Myometrial cell (primary cell): ENCODE measurements around the gene CDC42EP3. TPM values are rescaled to one million over a fixed set of nuclear protein-coding genes. Genes with fewer than 3 reads are reported as not detected.

ENCODE experiments used
- total RNA-seq: library from RNA; depleted of rRNA; stranded (reverse); fragments of >200 nt; gene quantifications from 2 replicates; pipeline ENCODE4 v1.2.3, GENCODE V29; 2015

Gene CDC42EP3
- total RNA-seq: 28.5 and 30.7 TPM in 2 replicates

DNA sequence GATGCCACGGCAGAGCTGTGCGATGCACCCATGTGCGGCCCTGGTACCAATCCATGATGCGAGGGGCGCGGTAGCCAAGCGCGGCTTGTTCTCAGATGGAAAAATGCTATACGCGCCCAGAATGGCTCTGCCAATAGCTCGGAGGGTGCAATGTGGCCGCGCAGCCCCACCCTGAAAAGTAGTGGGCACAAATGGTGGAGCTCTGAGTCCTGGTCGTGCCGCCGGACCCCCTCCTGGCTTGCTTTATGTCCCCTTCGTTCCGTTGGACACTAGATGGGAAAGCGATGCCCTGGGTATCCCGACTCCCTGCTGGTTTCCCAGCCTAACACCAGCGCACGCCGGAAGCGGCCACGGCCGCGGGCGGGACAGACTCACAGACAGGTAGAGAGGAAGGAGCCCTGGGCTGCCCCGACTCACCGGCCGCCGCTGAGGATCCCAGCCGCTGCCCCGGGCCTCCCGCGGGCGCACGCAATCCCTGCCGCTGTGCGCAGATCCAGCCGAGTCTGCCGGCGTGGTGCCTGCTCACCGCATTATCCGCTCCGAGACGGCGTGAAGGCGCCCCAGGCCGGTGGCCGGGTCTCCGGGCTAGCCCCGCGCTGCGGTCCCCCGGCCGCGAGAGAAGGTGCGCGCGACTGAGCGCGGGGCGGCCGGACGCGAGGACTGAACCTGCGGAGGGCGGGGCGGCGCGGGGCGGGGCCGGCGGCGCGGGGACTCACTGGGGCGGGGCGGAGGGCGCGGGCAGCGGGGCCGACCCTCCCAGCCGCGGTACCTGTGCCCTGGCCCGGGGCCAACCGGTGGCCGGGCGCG lies at the start of gene CDC42EP3:
Gene CDC42EP3 (minus strand): TSS at position 634 of the 807 bp plus-strand sequence. CDS start 25,055 bp downstream, outside the sequence.

